Mammary epithelial cell (primary cell): ENCODE measurements around the gene TRIO.

Experiments used
- EZH2 ChIP-seq: IDR thresholded peaks from 2 replicates; pipeline ENCODE4 v1.6.1; 2012; ENCODE audit warnings: low read length, inconsistent platforms, borderline replicate concordance
- TF ChIP-seq, protein P1 (sequence below), 2 donors: IDR thresholded peaks in 1 of 2; conservative IDR thresholded peaks in 1 of 2; 2 replicates each; pipeline ENCODE4 v1.5.1; 2011 to 2012; ENCODE audit warnings: inconsistent platforms in 2 of 2, low read length in 2 of 2, mild to moderate bottlenecking in 2 of 2, control low read depth in 1 of 2, low read depth in 1 of 2; ENCODE audit not compliant: insufficient read depth in 1 of 2; ENCODE audit errors: extremely low read depth in 1 of 2

DNA sequence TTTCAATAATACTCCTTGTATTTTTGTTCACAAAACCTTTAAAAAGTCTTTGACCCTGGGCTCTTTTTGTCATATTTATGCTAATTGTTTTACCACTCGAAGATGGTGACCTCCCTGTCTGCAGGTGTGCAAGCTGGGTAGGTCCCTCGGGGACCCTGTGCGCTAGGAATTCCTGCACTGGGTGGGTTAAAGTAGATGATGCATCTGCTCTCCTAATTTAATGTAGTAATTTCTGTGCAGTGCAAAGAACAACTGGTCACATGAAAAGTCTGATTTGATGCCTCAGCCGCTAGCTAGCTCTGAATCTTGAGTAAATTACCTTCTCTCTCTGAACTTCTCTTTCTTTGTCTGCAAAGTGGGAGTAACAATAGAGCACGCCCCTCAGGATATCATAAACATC, 299.4 kb downstream of the TRIO start:
- TF ChIP-seq, protein P1, sequence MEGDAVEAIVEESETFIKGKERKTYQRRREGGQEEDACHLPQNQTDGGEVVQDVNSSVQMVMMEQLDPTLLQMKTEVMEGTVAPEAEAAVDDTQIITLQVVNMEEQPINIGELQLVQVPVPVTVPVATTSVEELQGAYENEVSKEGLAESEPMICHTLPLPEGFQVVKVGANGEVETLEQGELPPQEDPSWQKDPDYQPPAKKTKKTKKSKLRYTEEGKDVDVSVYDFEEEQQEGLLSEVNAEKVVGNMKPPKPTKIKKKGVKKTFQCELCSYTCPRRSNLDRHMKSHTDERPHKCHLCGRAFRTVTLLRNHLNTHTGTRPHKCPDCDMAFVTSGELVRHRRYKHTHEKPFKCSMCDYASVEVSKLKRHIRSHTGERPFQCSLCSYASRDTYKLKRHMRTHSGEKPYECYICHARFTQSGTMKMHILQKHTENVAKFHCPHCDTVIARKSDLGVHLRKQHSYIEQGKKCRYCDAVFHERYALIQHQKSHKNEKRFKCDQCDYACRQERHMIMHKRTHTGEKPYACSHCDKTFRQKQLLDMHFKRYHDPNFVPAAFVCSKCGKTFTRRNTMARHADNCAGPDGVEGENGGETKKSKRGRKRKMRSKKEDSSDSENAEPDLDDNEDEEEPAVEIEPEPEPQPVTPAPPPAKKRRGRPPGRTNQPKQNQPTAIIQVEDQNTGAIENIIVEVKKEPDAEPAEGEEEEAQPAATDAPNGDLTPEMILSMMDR (conservative IDR thresholded peaks at IDR 0.05 in 1 of 2, IDR thresholded peaks at IDR 0.05 in 1 of 2; ENCODE audit: extremely low read depth in 1 of 2, insufficient read depth in 1 of 2, low read depth in 1 of 2, low read length in 2 of 2), result no peak
- no peak for TF ChIP-seq EZH2
